Skin of body (tissue), 2 donors: ENCODE results near the gene IFNGR2. TPM values are rescaled to one million over a fixed set of nuclear protein-coding genes. Genes with fewer than 3 reads are reported as not detected.
"Not testable (repeated sequence)": the region's sequence is repeated elsewhere in the genome, so short reads cannot be mapped to it uniquely, and the experiment has no call there.

Experiments used
- DNase-seq: peaks from one replicate; lab custom pipeline; 2025; lab: John Stamatoyannopoulos, UW
- total RNA-seq: library from RNA; depleted of rRNA; stranded (reverse); fragments of >200 nt; gene quantifications from one replicate; pipeline ENCODE4 v1.2.3, GENCODE V29; 2014

Gene IFNGR2
- total RNA-seq, 1 donor from 2014 or later = 63.1 TPM

DNA sequence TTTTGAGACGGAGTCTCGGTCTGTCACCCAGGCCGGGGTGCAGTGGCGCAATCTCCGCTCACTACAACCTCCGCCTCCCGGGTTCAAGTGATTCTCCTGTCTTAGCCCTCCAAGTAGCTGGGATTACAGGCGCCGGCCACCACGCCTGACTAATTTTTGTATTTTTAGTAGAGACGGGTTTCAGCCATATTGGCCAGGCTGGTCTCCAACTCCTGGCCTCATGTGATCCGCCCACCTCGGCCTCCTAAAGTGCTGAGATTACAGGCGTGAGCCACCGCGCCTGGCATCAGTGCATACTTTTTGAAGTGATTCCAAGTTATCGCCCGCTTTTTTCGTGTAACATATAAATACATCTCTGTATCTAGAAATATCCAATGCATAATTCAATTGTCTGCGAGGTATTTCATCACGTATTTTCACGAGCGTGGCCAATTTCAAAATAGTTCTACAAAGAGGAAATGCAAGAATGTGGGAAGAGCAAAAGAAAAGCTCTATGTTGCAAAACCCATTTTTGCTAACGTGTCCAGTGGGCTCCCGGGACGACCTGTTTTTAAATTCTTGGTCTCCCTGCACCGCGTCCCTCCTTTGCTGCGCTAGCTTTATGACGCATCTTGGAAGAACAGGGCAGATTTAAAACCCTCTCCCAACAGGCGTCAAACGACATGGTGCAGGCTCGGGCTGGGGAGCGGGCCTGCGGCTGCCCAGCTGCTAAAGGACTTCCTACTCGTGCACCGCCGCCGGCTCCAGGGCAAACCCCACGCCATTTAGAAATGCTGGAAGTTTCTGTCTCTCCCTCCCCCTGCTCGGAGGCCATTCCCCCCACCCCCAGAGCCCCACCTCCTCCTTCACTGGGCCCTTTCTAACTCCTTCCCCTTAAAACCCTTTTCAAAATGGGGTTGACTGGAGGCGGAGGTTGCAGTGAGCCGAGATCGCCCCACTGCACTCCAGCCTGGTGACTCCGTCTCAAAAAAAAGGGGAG is 923 bp upstream of the IFNGR2 start:
- peak; percentile 50 for DNase-seq

DNA sequence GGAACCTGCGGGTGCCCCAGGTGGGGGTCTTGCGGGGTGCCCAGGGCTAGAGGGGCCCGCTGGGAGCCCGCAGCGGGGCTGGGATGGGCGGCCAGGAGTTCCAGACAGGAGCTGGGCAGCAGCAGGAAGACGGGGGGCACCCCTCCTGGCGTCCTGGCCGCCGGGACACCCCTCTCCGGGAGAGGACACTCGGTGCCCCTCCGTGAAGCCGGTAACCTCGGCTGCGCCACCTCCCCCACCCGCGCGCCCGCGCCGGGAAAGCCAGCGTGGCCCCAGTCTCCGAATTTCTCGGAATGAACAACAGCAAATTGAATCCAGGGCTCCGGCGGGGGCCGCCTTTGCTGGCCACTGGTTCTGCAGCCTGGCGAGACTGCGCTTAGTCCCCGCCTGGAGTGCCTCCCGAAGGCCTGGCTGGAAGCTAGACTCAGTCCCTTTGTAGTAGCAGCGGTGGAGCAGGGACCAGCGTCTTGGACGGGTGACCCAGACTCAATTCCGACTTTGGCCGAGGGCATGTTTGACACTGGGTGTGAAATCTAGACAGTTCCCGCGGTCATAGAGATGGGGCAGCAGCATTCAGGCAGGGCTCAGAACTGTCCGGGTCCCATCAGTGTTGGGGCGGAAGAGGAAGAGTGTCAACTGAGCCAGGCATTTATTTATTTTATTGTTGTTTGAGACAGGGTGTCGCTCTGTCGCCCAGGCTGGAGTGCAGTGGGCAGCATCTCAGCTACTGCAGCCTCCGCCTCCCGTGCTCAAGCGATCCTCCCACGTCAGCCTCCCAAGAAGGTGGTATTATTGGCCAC is 773 bp downstream of the IFNGR2 start:
- DNase-seq = no peak

DNA sequence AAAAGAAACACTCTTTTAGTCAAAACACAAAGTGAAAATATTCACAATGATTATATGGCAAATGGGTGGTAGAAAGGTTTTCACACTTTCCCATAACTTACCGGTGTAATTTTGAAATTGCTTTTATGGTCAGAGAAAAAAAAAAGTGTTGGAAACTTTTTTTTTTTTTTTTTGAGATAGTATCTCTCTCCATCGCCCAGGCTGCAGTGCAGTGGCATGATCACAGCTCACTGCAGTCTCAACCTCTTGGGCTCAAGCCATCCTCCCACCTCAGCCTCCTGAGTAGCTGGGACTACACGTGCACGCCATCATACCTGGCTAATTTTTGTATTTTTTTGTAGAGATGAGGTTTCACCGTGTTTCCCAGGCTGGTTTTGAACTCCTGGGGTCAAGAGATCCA is 3.3 kb downstream of the IFNGR2 start:
- no peak for DNase-seq

DNA sequence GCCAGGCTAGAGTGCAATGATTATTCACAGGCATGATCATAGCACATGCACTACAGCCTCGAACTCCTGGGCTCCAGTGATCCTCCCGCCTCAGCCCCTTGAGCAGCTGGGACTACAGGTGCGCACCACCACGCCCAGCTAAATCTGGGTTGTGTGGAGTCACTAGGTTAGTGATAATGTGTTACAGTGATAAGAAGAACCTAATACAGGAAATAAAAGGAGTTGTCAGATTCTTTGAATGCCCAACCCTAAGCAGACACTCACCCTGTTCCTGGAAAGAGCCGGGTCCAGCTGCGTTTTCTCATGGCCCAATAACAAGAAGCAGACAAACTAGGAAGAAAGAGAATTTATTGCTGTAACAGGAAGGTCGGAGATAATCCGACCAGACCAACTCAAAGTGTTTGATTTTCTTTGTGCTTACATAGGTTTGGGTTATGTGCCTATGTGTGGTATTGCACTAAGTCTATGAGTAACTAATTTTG is 8.8 kb downstream of the IFNGR2 start:
- DNase-seq = no peak

DNA sequence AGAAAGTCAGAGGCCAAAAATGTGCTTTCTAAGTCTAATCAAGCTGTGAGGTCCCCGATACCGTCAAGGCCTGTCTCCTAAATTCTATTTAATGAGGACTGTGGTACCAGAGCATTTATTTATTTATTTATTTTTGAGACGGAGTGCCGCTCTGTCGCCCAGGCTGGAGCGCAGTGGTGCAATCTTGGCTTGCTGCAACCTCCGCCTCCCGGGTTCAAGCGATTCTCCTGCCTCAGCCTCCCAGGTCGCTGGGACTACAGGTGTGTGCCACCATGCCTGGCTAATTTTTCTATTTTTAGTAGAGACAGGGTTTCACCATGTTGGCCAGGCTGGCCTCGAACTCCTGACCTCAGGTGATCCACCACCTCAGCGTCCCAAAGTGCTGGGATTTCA is 9.2 kb downstream of the IFNGR2 start:
- not testable (repeated sequence) for DNase-seq

DNA sequence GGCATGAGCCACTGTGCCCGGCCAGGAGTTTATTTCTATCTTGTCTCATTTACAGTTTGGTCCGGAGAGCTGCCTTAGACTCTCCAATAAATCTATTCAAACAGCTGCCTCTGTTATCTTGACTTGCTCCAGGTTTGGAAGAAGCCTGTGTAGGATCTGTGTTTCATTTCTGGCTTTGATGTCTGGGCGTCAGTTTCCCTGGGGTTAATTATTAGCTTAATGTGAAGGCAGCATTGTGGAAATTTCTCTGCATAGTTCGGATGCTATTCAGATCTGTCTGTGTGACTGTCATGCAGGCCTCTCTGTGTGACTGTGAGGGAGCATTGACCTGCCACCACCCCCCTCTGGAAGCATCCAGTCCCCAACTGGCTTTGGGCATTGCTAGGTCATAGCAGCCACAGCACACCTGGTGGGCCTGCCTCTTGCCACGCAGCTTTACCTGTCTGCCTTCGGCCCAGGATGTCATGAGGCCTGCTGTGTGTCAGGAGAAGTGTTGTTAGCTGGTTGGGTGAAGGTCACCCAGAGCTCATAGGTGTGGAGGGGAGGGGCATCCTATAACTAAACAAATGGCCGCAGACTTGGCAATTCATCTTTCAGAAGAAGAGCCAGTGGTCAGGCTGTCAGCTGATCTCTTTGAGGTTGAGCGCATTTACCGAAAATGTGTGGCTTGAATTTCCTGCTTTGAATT is 9.8 kb downstream of the IFNGR2 start:
- DNase-seq = no peak

DNA sequence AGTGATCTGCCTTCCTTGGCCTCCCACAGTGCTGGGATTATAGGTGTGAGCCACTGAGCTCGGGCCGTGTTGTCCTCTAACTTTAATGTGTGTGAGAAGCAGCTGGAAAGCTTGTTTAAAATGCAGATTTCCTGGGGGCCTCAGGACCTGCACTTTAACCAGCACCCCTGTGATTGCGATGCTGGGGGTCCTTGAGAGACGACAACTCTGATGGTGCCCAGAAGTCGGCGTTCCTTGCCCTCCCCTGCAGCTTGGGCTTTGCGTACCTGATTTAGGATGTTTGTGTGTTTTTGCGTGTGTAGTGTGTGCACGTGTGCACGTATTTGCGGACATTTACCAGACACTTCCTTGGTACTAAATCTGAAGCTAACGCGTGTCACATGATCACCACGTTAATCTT is 10.9 kb downstream of the IFNGR2 start:
- no peak for DNase-seq

DNA sequence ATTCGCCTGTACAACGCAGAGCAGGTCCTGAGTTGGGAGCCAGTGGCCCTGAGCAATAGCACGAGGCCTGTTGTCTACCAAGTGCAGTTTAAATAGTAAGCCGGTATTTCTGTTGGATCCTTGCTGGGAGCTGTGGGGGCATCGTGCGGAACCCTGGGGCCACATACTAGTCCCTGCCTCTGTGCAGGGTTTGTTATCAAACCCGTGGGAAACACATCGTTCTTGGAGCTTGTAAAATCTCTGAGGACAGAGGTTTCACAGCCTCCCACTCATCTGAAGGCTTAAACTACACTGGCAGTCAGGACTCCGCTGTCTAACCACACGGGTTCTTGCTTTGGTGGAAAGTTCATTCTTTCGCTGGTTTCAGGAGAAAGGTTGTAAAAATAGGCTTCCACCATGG is 11.7 kb downstream of the IFNGR2 start:
- no peak for DNase-seq

DNA sequence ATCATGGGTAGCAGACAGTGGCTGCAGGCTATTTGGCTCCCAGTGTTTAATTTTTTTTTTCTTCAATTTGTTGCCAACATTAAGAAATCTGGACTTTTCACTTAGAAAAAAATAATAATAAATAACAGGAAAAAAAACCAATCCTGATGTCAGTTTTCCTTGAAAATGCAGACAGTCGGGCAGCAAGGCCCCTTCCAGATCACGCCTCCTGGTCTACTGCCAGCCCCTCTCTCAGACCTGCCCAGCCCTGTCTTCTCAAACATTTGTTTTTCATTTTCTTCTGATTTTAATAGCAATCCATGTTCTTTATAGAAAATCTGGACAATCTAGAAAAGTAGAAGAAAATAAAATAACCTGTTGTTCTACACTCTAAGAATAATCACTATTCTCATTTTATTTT is 15.5 kb downstream of the IFNGR2 start:
- DNase-seq = peak; percentile 41

DNA sequence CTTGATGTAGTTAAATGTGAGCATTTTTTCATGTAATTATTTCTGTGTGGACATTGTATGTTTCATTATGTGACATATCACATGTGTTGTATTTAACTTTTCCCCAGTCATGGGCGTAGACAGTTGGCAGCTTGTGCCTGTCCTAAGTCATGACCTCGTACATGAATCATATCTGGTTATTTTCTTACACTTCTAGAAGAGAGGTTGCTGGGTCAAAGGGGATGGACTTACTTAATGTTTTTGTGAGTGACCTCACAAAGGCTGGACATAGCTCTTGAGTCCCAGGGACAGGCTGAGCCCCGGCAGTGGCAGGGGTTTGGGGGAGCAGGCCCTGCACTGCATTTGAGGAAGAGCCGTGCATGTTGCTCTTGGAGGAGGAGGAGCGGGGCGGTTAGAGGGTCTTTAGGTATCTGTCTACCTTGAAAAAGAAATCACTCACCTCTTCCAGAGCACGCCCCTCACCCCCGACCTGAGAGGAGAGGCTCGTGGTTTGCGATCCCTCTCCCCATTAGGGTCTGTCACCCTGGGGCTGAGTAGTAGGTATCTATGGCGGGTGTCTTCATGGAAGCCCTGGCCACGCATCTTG is 16.4 kb downstream of the IFNGR2 start:
- DNase-seq = no peak

DNA sequence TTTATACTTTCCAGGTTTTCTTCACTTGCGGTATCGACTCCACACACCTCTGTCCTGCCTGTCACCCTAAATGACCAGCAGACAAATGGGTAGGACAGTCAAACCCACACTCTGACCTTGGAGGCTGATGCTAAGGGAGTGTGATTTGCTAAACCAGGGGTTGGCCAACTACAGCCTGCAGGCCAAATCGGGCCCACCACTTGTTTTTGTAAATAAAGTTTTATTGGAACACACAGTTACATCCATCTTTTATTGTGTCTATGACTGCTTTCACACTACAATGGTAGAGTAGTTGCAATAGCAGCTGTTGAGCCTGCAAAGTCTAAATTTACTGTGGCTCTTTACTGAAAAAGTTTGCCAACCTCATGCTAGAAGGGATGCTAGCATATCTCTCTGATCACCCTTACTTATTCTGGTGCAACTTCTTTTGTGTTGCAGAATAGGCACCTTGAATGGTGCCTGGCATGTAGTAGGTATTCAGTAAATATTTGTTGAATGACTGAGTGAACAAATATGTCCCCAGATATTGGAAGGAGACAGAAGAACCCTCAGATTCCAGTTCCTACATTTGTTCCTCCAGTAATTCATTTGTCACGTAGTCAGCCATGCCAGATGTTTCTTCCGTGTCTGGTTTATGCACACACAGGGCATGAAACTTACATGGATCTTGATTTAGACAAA is 18.6 kb downstream of the IFNGR2 start:
- DNase-seq = no peak

DNA sequence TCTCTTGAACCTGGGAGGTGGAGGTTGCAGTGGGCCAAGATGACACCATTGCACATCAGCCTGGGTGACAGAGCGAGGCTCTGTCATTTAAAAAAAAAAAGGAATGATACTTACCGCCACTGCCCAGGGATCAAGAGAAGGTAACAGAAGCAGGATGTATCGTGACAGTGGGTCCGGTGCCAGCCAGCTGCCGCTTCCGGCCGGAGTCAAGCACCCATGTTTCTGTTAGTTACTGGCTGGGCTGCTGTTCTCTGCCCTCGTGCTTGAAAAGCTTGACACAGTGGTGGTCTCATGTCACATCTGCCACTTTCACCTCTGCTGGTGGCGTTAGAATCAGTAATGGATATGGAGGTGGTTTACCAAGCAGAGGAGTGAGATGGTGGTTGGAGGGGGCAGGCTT is 21.0 kb downstream of the IFNGR2 start:
- DNase-seq = no peak

DNA sequence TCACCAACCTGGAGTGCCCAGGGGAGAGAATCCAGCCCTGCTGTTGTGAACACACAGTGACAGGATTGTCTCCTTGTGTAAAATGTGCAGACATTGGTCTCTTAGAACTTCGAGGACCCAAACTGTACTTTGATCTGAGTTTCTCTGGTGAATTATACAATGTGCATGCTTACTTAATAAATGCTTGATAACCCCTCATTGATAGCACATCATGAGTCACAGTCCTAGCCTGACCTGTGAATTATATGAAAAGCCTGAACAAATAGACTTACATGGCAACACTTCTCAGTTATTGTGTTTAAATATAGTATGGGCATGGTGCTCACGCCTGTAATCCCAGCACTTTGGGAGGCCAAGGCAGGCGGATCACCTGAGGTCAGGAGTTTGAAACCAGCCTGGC is 22.6 kb downstream of the IFNGR2 start:
- no peak for DNase-seq

DNA sequence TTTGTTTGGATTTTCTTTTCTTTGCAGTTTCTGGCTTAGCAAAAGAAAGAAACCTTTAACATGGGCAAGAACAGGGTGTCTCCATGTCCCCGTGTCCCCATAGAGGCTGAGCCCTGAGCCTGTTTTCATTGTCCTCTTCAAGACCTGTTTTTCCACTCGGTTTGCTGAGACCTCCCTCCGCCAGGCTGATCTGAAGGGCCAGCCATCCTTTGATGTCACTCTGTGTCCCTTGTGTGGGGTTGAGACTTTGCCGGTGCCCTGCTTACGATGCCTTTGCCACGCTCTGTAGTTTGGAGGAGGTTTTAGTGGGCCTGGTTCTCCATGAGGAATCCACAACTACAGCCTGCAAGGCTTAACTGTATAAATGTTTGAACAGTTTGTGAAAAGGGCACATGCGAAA is 23.8 kb downstream of the IFNGR2 start:
- DNase-seq = no peak

DNA sequence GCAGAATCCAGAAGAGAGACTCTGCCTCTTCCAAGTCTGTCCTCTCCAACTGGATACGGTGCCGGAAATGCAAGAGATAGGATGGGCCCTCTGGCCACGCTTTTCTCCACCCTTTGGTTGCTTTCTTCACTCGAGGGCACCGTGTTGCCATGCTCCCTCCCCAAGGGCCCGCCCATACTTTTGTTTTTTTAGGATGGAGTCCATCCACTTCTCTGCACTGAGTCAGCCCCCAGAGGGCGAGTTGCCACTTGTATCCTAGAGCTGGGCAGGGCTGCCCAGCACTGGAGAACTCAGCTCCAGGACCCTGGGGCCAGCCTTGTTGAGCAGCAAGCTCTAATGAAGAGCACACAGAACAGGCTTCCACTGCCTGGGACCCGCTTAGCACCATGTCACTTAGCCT is 25.5 kb downstream of the IFNGR2 start:
- DNase-seq = no peak

DNA sequence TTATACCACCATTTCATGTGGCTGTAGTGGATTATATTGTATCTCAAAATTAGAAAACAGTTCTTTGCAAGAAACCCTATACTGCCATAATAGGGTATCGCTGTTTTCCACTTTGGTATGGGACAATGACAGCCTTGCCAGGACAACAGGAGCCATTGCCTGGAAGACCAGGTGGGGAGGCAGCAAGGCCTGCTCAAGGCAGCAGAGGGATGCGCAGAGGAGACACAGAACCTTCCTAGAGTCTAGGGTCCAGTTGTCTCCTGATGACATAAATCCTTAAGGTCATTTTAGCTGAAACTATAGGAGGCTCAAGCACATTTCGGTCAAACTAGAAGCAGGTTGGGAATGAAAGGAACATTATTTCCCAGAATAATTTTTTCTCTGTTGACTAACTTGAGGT is 27.6 kb downstream of the IFNGR2 start:
- DNase-seq = no peak

DNA sequence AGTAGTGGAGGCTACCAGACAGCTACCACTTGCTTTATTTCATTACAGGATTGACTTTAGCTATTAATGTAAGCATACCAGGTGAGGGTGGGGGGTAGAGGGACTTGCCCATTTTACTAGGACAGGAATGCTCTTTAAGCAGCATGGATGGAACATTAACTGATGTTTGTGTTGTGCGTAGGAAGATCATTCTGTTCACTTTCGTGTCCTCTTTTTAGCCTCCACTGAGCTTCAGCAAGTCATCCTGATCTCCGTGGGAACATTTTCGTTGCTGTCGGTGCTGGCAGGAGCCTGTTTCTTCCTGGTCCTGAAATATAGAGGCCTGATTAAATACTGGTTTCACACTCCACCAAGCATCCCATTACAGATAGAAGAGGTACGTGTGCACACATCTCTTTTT is 29.3 kb downstream of the IFNGR2 start:
- DNase-seq = no peak

DNA sequence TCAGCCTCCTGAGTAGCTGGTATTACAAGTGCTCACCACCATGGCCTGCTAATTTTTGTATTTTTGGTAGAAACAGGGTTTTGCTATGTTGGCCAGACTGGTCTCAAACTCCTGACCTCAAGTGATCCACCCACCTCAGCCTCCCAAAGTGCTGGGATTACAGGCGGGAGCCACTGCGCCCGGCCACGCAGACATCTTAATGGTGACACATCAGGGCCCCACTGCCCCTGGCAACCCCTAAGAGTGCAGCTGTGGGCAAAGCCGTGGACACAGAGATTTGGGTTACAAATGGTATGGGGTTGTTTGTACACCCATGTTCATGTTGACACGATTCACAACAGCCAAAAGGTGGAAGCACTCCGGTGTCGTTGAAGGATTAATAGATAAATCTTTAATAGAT is 29.8 kb downstream of the IFNGR2 start:
- no peak for DNase-seq

DNA sequence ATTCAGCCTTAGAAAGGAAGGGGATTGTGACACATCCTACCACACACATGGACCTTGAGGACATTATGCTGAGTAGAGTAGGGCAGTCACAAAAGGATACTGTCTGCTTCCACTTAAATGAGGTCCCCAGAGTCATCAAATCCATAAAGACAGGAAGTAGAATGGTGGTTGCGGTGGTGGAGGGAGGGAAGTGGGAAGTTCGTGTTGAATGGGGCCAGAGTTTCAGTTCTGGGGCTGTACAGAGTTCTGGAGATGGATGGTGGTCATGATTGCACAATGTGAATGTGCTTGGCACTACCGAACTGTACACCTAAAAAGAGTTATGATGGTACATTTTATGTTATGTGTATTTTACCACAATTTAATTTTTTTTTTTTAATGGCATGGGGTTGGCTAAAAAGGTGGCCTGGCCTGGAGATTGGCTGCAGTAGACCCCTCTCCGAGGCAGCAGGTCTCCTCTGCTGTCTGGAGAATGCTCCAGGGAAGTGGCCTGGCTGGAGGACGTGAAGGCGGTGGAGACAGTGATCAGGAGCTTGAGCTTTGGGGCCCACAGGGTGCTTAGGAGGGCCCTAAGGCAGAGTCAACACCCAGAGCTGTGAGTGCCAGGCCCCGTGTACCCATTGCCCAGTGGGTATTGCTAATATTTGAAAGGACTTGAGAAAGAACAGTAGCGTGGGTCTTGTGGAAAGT is 30.4 kb downstream of the IFNGR2 start:
- DNase-seq = no peak

DNA sequence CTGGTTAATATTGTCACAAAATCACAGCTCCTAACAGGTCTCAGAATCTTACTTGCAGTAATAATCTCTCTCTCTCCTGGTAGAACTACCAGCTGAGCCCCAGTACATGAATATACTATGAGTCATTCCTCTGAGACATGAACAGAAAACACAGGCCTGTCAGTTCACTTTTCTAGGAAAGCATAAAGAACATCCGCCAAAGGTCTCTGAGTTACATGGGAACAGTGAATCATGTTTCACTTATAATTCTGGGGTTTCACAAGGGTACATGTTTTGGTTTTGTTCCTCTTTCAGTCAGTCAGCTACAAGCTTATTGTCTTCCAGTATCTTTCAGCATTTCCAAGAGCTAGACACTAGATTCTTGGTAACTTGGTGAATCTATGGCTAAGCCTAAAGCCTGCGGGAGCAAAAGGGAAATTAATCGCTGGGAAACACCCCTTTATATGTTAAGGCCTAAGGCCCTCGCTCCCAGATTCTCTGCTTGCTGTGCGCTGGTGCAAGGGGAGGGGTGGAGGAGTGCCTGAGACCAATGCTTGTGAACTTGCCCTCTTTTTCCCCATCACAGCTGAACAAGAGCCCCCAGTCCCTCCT is 31.7 kb downstream of the IFNGR2 start:
- no peak for DNase-seq
